Measurements from ENCODE around the gene APOC3. TPM values are rescaled to one million over a fixed set of nuclear protein-coding genes. Genes with fewer than 3 reads are reported as not detected.

APOC3 gene
- total and polyA plus RNA-seq, 2 experiments from 2014 or later: not detected

DNA sequence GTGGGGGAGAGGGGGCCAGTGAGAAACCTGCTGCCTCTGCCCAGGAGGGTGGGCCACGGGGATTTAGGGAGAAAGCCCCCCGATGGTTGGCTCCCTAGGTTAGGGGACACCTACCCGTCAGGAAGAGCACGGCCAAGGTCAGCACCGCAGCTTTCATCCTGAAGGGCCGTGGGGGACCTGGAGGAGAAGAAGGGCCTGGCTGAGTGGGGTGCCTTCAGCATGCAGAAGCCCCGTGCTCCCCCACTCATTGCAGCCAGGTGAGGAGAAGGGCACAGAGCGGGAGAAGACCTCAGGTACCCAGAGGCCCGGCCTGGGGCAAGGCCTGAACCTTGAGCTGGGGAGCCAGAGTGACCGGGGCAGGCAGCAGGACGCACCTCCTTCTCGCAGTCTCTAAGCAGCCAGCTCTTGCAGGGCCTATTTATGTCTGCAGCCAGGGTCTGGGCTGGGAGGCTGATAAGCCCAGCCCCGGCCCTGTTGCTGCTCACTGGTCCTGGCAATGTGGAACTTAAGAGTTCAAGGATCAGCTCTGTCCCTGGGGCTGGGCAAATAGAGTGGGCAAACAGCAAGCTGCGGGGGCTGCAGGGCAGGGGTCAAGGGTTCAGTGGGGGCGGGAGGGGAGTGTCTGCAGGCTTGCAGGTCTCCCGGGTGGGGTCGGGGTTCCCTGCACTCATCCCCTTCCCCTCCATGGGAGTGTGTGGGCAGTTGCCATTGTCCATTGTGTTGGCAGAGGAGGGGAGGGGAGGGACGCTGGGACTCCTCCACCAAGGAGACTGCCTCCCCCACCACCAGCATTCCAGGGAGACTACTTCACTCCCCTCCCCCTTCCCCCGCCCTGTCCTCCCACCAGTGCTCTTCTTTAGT, 7.8 kb downstream of the APOC3 start, which contains the start of gene APOA1 (continued):
- TF ChIP-seq, protein P1, sequence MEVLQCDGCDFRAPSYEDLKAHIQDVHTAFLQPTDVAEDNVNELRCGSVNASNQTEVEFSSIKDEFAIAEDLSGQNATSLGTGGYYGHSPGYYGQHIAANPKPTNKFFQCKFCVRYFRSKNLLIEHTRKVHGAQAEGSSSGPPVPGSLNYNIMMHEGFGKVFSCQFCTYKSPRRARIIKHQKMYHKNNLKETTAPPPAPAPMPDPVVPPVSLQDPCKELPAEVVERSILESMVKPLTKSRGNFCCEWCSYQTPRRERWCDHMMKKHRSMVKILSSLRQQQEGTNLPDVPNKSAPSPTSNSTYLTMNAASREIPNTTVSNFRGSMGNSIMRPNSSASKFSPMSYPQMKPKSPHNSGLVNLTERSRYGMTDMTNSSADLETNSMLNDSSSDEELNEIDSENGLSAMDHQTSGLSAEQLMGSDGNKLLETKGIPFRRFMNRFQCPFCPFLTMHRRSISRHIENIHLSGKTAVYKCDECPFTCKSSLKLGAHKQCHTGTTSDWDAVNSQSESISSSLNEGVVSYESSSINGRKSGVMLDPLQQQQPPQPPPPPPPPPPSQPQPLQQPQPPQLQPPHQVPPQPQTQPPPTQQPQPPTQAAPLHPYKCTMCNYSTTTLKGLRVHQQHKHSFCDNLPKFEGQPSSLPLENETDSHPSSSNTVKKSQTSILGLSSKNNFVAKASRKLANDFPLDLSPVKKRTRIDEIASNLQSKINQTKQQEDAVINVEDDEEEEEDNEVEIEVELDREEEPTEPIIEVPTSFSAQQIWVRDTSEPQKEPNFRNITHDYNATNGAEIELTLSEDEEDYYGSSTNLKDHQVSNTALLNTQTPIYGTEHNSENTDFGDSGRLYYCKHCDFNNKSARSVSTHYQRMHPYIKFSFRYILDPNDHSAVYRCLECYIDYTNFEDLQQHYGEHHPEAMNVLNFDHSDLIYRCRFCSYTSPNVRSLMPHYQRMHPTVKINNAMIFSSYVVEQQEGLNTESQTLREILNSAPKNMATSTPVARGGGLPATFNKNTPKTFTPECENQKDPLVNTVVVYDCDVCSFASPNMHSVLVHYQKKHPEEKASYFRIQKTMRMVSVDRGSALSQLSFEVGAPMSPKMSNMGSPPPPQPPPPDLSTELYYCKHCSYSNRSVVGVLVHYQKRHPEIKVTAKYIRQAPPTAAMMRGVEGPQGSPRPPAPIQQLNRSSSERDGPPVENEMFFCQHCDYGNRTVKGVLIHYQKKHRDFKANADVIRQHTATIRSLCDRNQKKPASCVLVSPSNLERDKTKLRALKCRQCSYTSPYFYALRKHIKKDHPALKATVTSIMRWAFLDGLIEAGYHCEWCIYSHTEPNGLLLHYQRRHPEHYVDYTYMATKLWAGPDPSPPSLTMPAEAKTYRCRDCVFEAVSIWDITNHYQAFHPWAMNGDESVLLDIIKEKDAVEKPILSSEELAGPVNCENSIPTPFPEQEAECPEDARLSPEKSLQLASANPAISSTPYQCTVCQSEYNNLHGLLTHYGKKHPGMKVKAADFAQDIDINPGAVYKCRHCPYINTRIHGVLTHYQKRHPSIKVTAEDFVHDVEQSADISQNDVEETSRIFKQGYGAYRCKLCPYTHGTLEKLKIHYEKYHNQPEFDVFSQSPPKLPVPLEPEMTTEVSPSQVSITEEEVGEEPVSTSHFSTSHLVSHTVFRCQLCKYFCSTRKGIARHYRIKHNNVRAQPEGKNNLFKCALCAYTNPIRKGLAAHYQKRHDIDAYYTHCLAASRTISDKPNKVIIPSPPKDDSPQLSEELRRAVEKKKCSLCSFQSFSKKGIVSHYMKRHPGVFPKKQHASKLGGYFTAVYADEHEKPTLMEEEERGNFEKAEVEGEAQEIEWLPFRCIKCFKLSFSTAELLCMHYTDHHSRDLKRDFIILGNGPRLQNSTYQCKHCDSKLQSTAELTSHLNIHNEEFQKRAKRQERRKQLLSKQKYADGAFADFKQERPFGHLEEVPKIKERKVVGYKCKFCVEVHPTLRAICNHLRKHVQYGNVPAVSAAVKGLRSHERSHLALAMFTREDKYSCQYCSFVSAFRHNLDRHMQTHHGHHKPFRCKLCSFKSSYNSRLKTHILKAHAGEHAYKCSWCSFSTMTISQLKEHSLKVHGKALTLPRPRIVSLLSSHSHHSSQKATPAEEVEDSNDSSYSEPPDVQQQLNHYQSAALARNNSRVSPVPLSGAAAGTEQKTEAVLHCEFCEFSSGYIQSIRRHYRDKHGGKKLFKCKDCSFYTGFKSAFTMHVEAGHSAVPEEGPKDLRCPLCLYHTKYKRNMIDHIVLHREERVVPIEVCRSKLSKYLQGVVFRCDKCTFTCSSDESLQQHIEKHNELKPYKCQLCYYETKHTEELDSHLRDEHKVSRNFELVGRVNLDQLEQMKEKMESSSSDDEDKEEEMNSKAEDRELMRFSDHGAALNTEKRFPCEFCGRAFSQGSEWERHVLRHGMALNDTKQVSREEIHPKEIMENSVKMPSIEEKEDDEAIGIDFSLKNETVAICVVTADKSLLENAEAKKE (CRISPR knock-in tag; IDR thresholded peaks at IDR 0.05): no peak
- TF ChIP-seq EZH2phosphoT487 (IDR thresholded peaks at IDR 0.05; ENCODE audit: unreplicated experiment) (no peak), NANOG (IDR thresholded peaks at IDR 0.05; ENCODE audit: borderline replicate concordance) (no peak), POLR2AphosphoS5 (IDR thresholded peaks at IDR 0.05; ENCODE audit: low read depth) (no peak)

DNA sequence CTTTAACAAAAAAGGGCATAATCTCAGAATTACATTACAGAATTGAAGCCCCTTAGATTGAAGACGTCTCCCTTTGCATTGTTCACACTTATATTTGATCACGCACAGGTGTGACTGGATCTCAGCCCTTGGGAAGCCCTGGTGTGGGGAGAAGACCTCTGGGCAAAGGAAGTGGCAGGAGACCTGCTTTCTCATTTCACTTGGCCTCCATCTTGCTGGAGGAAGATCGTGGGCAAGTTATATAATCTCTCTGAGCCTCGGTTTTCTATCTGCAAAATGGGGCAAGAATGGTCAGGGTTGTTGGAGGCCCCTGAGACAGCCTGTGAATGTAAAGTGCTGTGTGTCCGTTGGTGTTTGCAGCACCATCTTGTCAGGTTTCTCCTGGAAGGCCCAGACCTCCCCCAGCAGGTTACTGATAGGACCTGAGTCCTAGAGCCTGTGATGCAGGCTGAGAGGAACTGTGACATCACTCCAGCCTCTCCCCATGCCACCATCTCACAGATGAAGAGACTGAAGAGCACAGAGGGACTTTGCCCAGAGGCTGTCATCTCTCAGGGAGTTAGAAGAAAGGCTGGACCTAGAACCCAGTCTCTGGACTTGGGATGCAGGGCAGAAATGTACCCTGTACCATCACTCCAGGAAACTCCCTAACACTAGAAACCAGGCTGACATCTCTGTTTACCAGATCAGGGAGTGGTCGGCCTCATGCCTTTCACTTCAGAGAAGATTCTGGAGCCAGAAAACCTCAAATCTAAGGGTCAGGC, 8.8 kb downstream of the APOC3 start:
- H3K4me1 ChIP-seq (ENCODE audit: insufficient read depth): peaks cover 6% of the 10 kb centered on the region; the same call in 1 of the 2 replicates
- H4K20me1 ChIP-seq (replicated peaks; ENCODE audit: insufficient read depth): no peaks in the 10 kb centered on the region
- ATAC-seq: no peak
- TF ChIP-seq EZH2 (IDR thresholded peaks at IDR 0.05; ENCODE audit: low read depth, unreplicated experiment): no peak
- TF ChIP-seq POLR2AphosphoS5 (IDR thresholded peaks at IDR 0.05; ENCODE audit: low read depth): no peak
- no peak for TF ChIP-seq ZNF114 (CRISPR knock-in tag; IDR thresholded peaks at IDR 0.05)
- TF ChIP-seq ZNF331 (CRISPR knock-in tag; IDR thresholded peaks at IDR 0.05; ENCODE audit: low read depth): no peak
- TF ChIP-seq, protein P2, sequence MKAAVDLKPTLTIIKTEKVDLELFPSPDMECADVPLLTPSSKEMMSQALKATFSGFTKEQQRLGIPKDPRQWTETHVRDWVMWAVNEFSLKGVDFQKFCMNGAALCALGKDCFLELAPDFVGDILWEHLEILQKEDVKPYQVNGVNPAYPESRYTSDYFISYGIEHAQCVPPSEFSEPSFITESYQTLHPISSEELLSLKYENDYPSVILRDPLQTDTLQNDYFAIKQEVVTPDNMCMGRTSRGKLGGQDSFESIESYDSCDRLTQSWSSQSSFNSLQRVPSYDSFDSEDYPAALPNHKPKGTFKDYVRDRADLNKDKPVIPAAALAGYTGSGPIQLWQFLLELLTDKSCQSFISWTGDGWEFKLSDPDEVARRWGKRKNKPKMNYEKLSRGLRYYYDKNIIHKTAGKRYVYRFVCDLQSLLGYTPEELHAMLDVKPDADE (IDR thresholded peaks at IDR 0.05): no peak
- TF ChIP-seq JUNB (IDR thresholded peaks at IDR 0.05; ENCODE audit: unreplicated experiment): no peak
- Mint-ChIP-seq H3K9me3 (no peaks in the 10 kb centered on the region), H3K36me3 (ENCODE audit: low read depth) (peaks cover 7% of the 10 kb centered on the region; the same call in 1 of the 3 replicates), H3K27me3 (ENCODE audit: insufficient read depth, low read depth, poor library complexity) (peaks cover 16% of the 10 kb centered on the region), H3K4me1 (peaks cover 35% of the 10 kb centered on the region), H3K4me3 (no peak overlapping the region; the same call in 2 of the 3 replicates), H3K27ac (no peak overlapping the region)
- H3K27ac ChIP-seq (ENCODE audit: low read depth): no peak overlapping the region
- no peaks in the 10 kb centered on the region for H3K9me2 ChIP-seq (ENCODE audit: insufficient read depth)
- no peak for DNase-seq (ENCODE audit: low spot score)
- H3K27me3 ChIP-seq (ENCODE audit: insufficient read depth): no peaks in the 10 kb centered on the region
- H3K79me2 ChIP-seq (replicated peaks; ENCODE audit: insufficient read depth): no peaks in the 10 kb centered on the region
- 0 out of 2 replicates have a peak, but pooled peaks cover 3% of the 10 kb centered on the region for H3F3A ChIP-seq (replicated peaks; ENCODE audit: low read depth)
- no peaks in the 10 kb centered on the region for H3K36me3 ChIP-seq (ENCODE audit: insufficient read depth)
- no peak overlapping the region for H3K4me3 ChIP-seq
- H3K4me2 ChIP-seq: no peak overlapping the region
- H2AFZ ChIP-seq: no peak overlapping the region

Measured in GM23338 (cell line).